IMR-90 (cell line): Measurements from ENCODE around the gene CAPSL. TPM values are rescaled to one million over a fixed set of nuclear protein-coding genes. Genes with fewer than 3 reads are reported as not detected.

Experiments used
- ATAC-seq: fragments of 200-7000 bp; cut with Tn5 transposase; 2 replicates; pipeline ENCODE4 v1.9.1; 2020; ENCODE audit warnings: low read depth, mild to moderate bottlenecking, moderate library complexity
- BruUV-seq: library from RNA; stranded (reverse); fragments of 400-500 nt; replicated peaks from 2 replicates; lab custom pipeline; 2021; lab: Mats Ljungman, UMichigan
- CTCF ChIA-PET: fragments of 300-600 bp; formaldehyde crosslinking; extraction: SDS; loops from one replicate; lab custom pipeline; 2021; ENCODE audit warnings: antibody characterized with exemption; lab: Yijun Ruan, JAX
- POLR2A ChIA-PET: fragments of 300-600 bp; sonication (Branson Sonifier 250); formaldehyde crosslinking; loops from one replicate; lab custom pipeline; 2022; ENCODE audit warnings: antibody characterized with exemption; ENCODE audit not compliant: unreplicated experiment; lab: Charles Lee
- DNase-seq: peaks from one replicate; pipeline ENCODE4 v3.0.0; 2013
- H2AFZ ChIP-seq: replicated peaks from 2 replicates; pipeline ENCODE3; 2013; ENCODE audit warnings: low read length, mild to moderate bottlenecking; ENCODE audit not compliant: poor library complexity
- H2AK5ac ChIP-seq: 2 replicates; pipeline ENCODE4 v1.6.1; 2013; ENCODE audit warnings: low read depth, low read length, inconsistent platforms
- H2AK9ac ChIP-seq: replicated peaks from 2 replicates; pipeline ENCODE3; 2013; ENCODE audit warnings: mild to moderate bottlenecking, low read depth, low read length, moderate library complexity; ENCODE audit not compliant: poor library complexity
- H2BK120ac ChIP-seq: 2 replicates; pipeline ENCODE4 v1.6.1; 2013; ENCODE audit warnings: low read depth, low read length, inconsistent platforms
- H2BK15ac ChIP-seq: 3 replicates; pipeline ENCODE4 v1.6.1; 2013; ENCODE audit warnings: low read depth, low read length, inconsistent platforms
- H2BK20ac ChIP-seq: 2 replicates; pipeline ENCODE4 v1.6.1; 2013; ENCODE audit warnings: low read depth, mild to moderate bottlenecking, inconsistent platforms, low read length, moderate library complexity
- H2BK5ac ChIP-seq: 2 replicates; pipeline ENCODE4 v1.6.1; 2013; ENCODE audit warnings: mild to moderate bottlenecking, low read depth, low read length, inconsistent platforms; ENCODE audit not compliant: poor library complexity, severe bottlenecking
- H3K14ac ChIP-seq: replicated peaks from 2 replicates; pipeline ENCODE4 v1.6.1; 2013; ENCODE audit warnings: low read depth, low read length, inconsistent platforms
- H3K18ac ChIP-seq: 2 replicates; pipeline ENCODE4 v1.6.1; 2013; ENCODE audit warnings: low read depth, low read length, control low read depth
- H3K23ac ChIP-seq: 2 replicates; pipeline ENCODE4 v1.6.1; 2013; ENCODE audit warnings: low read depth, low read length, inconsistent platforms
- H3K27ac ChIP-seq: 2 replicates; pipeline ENCODE4 v1.5.1; 2013; ENCODE audit warnings: mild to moderate bottlenecking, control low read depth, low read length; ENCODE audit not compliant: insufficient read depth
- H3K27me3 ChIP-seq: 2 replicates; pipeline ENCODE4 v1.6.1; 2013; ENCODE audit warnings: low read length; ENCODE audit not compliant: control insufficient read depth, insufficient read depth
- H3K36me3 ChIP-seq: 2 replicates; pipeline ENCODE4 v1.6.1; 2013; ENCODE audit warnings: low read length, mixed read lengths; ENCODE audit not compliant: control insufficient read depth, insufficient read depth
- H3K4ac ChIP-seq: 2 replicates; pipeline ENCODE4 v1.6.1; 2013; ENCODE audit warnings: low read depth, low read length, inconsistent platforms
- H3K4me1 ChIP-seq: 2 replicates; pipeline ENCODE4 v1.6.1; 2013; ENCODE audit warnings: low read length, mixed read lengths; ENCODE audit not compliant: control insufficient read depth, insufficient read depth
- H3K4me2 ChIP-seq: 2 replicates; pipeline ENCODE4 v1.6.1; 2013; ENCODE audit warnings: low read depth, mild to moderate bottlenecking, control low read depth, low read length, moderate library complexity
- H3K4me3 ChIP-seq: 2 replicates; pipeline ENCODE4 v1.5.1; 2013; ENCODE audit warnings: low read depth, mild to moderate bottlenecking, control low read depth, low read length, moderate library complexity; ENCODE audit not compliant: insufficient read depth
- H3K56ac ChIP-seq: 2 replicates; pipeline ENCODE4 v1.6.1; 2013; ENCODE audit warnings: low read length, inconsistent platforms; ENCODE audit not compliant: insufficient read depth; ENCODE audit errors: extremely low read depth
- H3K79me1 ChIP-seq, 2 experiments: 2 replicates each; pipeline ENCODE4 v1.6.1; 2013; ENCODE audit warnings: low read length in 2 of 2, inconsistent platforms in 1 of 2, low read depth in 1 of 2
- H3K9ac ChIP-seq: 2 replicates; pipeline ENCODE4 v1.6.1; 2013; ENCODE audit warnings: low read depth, low read length, control low read depth
- H3K9me1 ChIP-seq: 2 replicates; pipeline ENCODE4 v1.6.1; 2013; ENCODE audit warnings: low read length, inconsistent platforms; ENCODE audit not compliant: insufficient read depth
- H3K9me3 ChIP-seq: 2 replicates; pipeline ENCODE4 v1.6.1; 2013; ENCODE audit warnings: low read length; ENCODE audit not compliant: control insufficient read depth, insufficient read depth
- H4K20me1 ChIP-seq: 2 replicates; pipeline ENCODE4 v1.6.1; 2013; ENCODE audit warnings: low read length, inconsistent platforms; ENCODE audit not compliant: insufficient read depth
- H4K5ac ChIP-seq: 2 replicates; pipeline ENCODE4 v1.6.1; 2013; ENCODE audit warnings: mild to moderate bottlenecking, low read depth, low read length, control low read depth
- H4K8ac ChIP-seq, 2 experiments: 2 replicates each; pipeline ENCODE4 v1.6.1; 2013; ENCODE audit warnings: low read depth in 2 of 2, low read length in 2 of 2, control low read depth in 1 of 2, inconsistent platforms in 1 of 2
- H4K91ac ChIP-seq: 2 replicates; pipeline ENCODE4 v1.6.1; 2013; ENCODE audit warnings: low read depth, low read length, inconsistent platforms; ENCODE audit not compliant: insufficient read depth
- CHD1 ChIP-seq: IDR thresholded peaks from 2 replicates; pipeline ENCODE4 v1.6.1; 2012; ENCODE audit warnings: low read depth, low read length, improper control_type of control experiment
- FOS ChIP-seq: fragments of 150-350 bp; IDR thresholded peaks from 2 replicates; pipeline ENCODE4 v1.6.1; 2016; ENCODE audit warnings: low read depth, low read length
- WGBS, 2 experiments: methylation state at CpG; one replicate each; pipeline versions ENCODE4 v1.1.5 to v1.1.7; 2013; ENCODE audit warnings: missing lambda C conversion rate in 2 of 2; ENCODE audit not compliant: insufficient read length in 1 of 2; ENCODE audit errors: extremely low coverage in 2 of 2; 5-methylcytosine and 5-hydroxymethylcytosine counted together
- dilution Hi-C: fragments of 300-500 bp; cut with HindIII; formaldehyde crosslinking; loops from one replicate; pipeline ENCODE4 v1.14.3; 2018; ENCODE audit warnings: low sequenced_read_pairs; ENCODE audit not compliant: unreplicated experiment
- in situ Hi-C: fragments of 300-500 bp; cut with MboI; formaldehyde crosslinking; loops from 3 replicates; pipeline ENCODE4 v1.14.3; 2019; ENCODE audit warnings: low sequenced_read_pairs, inconsistent platforms, mixed read lengths
- intact Hi-C: fragments of 100-400 bp; cut with micrococcal nuclease; formaldehyde crosslinking; loops from 2 replicates; pipeline ENCODE4 v1.10.0; 2022
- polyA plus RNA-seq, 3 experiments: library from polyadenylated mRNA; depleted of rRNA; stranded (reverse); fragments of >200 nt; gene quantifications; 2 replicates each; pipeline ENCODE4 v1.2.3, GENCODE V29; 2012; ENCODE audit warnings: low replicate concordance in 1 of 3
- total RNA-seq: library from RNA; depleted of rRNA; stranded (reverse); fragments of >200 nt; gene quantifications from 2 replicates; pipeline ENCODE4 v1.2.3, GENCODE V29; 2012

CAPSL gene
- total and polyA plus RNA-seq, 2 of the 4 experiments (the other 2 are of a cell fraction): 0.09 TPM; not detected in 1

- peaks cover 3% of the 10 kb centered on the region for H3K4me1 ChIP-seq
- TF ChIP-seq CHD1 (no peak), FOS (0 out of 2 replicates have a peak, but pooled peaks have one; percentile 16)
- no peak overlapping the region for H2AK9ac ChIP-seq
- H4K20me1 ChIP-seq: no peaks in the 10 kb centered on the region
- intact Hi-C loops: no loop called here
- H2BK20ac ChIP-seq: no peak overlapping the region; the same call in 1 of the 2 replicates
- no peak overlapping the region for H3K4me3 ChIP-seq
- H2AK5ac ChIP-seq: no peak overlapping the region
- H3K4ac ChIP-seq: no peak overlapping the region
- ChIA-PET POLR2A (no interaction called here), CTCF (interaction anchor here (0.7 kb wide), 1 partner anchor 9 kb away, joined by 3 read pairs; no protein-coding TSS in a partner anchor)
- no peaks in the 10 kb centered on the region for H3K79me1 ChIP-seq
- no peak overlapping the region for H4K91ac ChIP-seq
- no peak overlapping the region for H2BK15ac ChIP-seq
- dilution Hi-C loops: no loop called here
- H3K9me1 ChIP-seq: no peaks in the 10 kb centered on the region
- H2BK120ac ChIP-seq: no peak overlapping the region
- peak; percentile 84 for ATAC-seq
- no peak overlapping the region for H4K8ac ChIP-seq
- no peak overlapping the region for H3K56ac ChIP-seq
- no peaks in the 10 kb centered on the region for H3K36me3 ChIP-seq
- peak overlapping the region; percentile 37; the same call in 1 of the 2 replicates for H3K18ac ChIP-seq
- DNase-seq: peak; percentile 62
- no peak overlapping the region for H2AFZ ChIP-seq
- WGBS, 2 experiments: no CpG with 5 or more reads among the region's 2 CpGs
- 0 out of 2 replicates have a peak overlapping the region, but pooled peaks have one; percentile 11 for H3K4me2 ChIP-seq
- H4K5ac ChIP-seq: no peak overlapping the region
- in situ Hi-C loops: no loop called here
- H3K9ac ChIP-seq: no peak overlapping the region
- no peaks in the 10 kb centered on the region for H3K27me3 ChIP-seq
- H3K27ac ChIP-seq: no peak overlapping the region
- H3K14ac ChIP-seq: no peak overlapping the region
- no peak overlapping the region for H2BK5ac ChIP-seq
- BruUV-seq: no TSS peak
- H3K9me3 ChIP-seq: no peaks in the 10 kb centered on the region
- no peak overlapping the region for H3K23ac ChIP-seq
Observed at GRCh38 chr5:35902046-35902672, 36.3 kb downstream of the CAPSL start.
